ENCODE data around the gene PTCHD1. TPM values are rescaled to one million over a fixed set of nuclear protein-coding genes. Genes with fewer than 3 reads are reported as not detected.

Gene PTCHD1
- polyA plus RNA-seq, 1 of the 3 experiments (the other 2 are of a cell fraction): not detected

- no peak overlapping the region for H2AFZ ChIP-seq (ENCODE audit: low read depth)
- TF ChIP-seq SMC3 (IDR thresholded peaks at IDR 0.05; ENCODE audit: low read depth, low read length) (no peak), SIN3A (IDR thresholded peaks at IDR 0.05; ENCODE audit: borderline replicate concordance, low read depth, low read length) (no peak), TEAD4 (IDR thresholded peaks at IDR 0.05; ENCODE audit: borderline replicate concordance, insufficient read depth) (no peak), MAX (IDR thresholded peaks at IDR 0.05; ENCODE audit: low read depth) (no peak), TCF12 (IDR thresholded peaks at IDR 0.05) (no peak), YY1 (IDR thresholded peaks at IDR 0.05; ENCODE audit: low read depth) (no peak), USF2 (IDR thresholded peaks at IDR 0.05; ENCODE audit: borderline replicate concordance, low read depth, low read length) (no peak), EP300 (IDR thresholded peaks at IDR 0.05; ENCODE audit: borderline replicate concordance in 1 of 2, low read depth in 1 of 2, low read length in 1 of 2) (no peak), CTCF (IDR thresholded peaks at IDR 0.05) (no peak), ELF1 (IDR thresholded peaks at IDR 0.05) (no peak), FOSL2 (IDR thresholded peaks at IDR 0.05; ENCODE audit: borderline replicate concordance, low read depth) (no peak), RCOR1 (IDR thresholded peaks at IDR 0.05; ENCODE audit: low read length) (no peak), USF1 (IDR thresholded peaks at IDR 0.05; ENCODE audit: borderline replicate concordance, low read depth) (no peak), ZBTB33 (IDR thresholded peaks at IDR 0.05; ENCODE audit: borderline replicate concordance, low read depth) (no peak), GABPA (IDR thresholded peaks at IDR 0.05; ENCODE audit: low read depth) (no peak), JUND (IDR thresholded peaks at IDR 0.05) (no peak), NRF1 (IDR thresholded peaks at IDR 0.05; ENCODE audit: low read depth, low read length) (no peak)
- no peaks in the 10 kb centered on the region for H3K9me3 ChIP-seq
- no peak for DNase-seq
- H4K20me1 ChIP-seq (ENCODE audit: insufficient read depth): no peaks in the 10 kb centered on the region
- no peak overlapping the region for H3K4me3 ChIP-seq (ENCODE audit: low read depth in 2 of 2, low read length in 1 of 2)
- ChIA-PET POLR2A (no interaction called here), CTCF (no interaction called here)
- H3F3A ChIP-seq (replicated peaks; ENCODE audit: insufficient read depth): no peaks in the 10 kb centered on the region
- no peak overlapping the region for H3K4me2 ChIP-seq
- H3K9me2 ChIP-seq: no peaks in the 10 kb centered on the region
- no peaks in the 10 kb centered on the region for H3K79me2 ChIP-seq (ENCODE audit: insufficient read depth)
- no peaks in the 10 kb centered on the region for H3K4me1 ChIP-seq (ENCODE audit: control insufficient read depth in 1 of 2, insufficient read depth in 2 of 2, low read depth in 1 of 2, low read length in 1 of 2)
- no CpG with 5 or more reads among the region's 1 CpG for WGBS (ENCODE audit: low lambda C conversion rate)
- H3K9ac ChIP-seq: no peak overlapping the region
- no peak overlapping the region for H3K27ac ChIP-seq (ENCODE audit: low read depth in 2 of 2, low read length in 1 of 2)
- no peaks in the 10 kb centered on the region for H3K36me3 ChIP-seq (replicated peaks in 1 of 2; ENCODE audit: control insufficient read depth in 1 of 2, insufficient read depth in 2 of 2, low read length in 1 of 2)
- no peaks in the 10 kb centered on the region for H3K27me3 ChIP-seq (ENCODE audit: insufficient read depth)
Observed at GRCh38 chrX:23436875-23437274, 102.2 kb downstream of the PTCHD1 start.

All from SK-N-SH (cell line).